GM21529 (cell line): ENCODE results near the gene ZNF644.
A peak's percentile ranks its signal among the peaks of the same experiment; 100 is the strongest.
"Not testable (repeated sequence)": the region's sequence is repeated elsewhere in the genome, so short reads cannot be mapped to it uniquely, and the experiment has no call there.

Experiments
- ATAC-seq: cut with Tn5 transposase; IDR thresholded peaks from one replicate; pipeline ENCODE4 v1.9.1; 2021; ENCODE audit not compliant: unreplicated experiment

ZNF644 gene

DNA sequence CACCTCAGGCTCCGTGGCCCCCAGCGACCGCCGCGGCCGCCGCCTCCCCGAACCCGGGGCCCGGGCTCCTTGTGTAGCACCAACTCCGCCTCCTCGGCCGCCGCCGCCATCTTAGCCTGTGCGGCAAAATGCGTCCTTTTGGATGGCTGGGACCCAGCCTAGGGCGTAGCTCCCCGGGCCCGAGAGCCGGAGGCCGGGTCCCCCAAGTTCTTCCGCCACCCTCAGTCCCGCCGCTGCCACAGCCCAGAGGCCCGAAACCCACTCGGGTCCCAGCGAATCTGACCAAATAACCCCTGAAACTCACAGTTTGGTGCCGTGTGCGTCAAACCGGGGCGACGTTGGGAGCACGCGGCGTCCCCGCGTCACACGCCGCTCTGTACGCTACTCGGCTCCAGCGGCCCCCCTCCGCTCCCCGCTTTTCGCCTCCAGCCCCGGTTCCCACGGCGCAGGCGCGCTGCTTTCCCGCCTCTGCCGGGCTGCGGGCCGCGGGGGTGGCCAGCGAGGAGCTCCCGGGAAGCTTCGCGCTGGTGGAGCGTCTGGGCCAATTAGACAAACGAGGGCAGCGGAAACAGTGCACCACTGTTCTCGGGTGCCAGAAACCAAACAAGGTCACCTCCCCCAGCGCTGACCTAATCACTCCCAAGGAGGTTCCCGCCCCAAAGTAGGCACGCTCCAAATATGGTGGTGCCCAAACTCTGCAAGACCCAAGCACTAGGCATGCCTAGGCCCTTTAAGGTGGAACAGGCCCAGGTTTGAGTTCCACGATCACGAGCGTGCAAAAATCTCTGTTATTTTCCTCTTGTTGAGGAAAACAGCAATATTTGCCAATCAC lies at the start of gene ZNF644:
TSS of gene ZNF644 (minus strand) at position 350 of the 832 bp plus-strand sequence. CDS start 39,682 bp downstream, outside the sequence.
- peak; percentile 80 for ATAC-seq

DNA sequence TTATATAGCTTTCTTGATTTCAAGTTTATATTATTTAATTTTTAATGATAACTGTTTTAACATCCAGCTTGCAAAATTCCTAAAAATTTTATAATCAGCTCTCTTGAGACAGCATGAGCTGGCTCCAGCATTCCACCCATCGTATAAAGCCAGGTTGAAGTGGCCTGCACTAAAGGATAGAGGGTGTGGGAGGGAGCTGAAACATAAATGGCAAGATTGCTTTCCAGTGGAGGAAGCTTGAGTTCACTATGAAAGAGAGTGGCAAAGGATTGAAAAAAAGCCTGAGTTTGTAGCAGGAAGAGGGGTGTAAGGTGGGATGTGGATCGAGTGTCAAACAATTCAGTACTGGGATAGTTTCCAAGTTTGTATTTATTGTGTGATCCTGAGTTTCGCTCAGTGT lies 48.5 kb upstream of the ZNF644 start:
- ATAC-seq, result no peak

DNA sequence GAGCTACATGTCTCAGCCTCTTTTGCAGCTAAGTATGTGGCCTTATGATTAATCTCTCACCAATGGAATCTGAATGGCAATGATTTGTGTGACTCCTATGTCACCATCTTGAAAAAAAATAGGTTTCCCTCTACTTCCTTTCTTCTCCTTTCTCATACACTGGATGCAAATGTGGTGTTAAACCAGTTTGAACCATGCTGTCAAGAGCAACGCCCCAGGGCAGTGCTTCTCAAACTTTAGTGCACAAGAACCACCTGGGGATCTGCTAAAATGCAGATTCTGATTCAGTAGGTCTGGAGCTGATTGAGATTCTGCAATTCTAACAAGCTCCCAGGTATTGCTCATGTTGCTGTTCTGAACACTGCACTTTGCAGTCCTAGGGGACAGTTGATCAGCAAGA lies 44.7 kb upstream of the ZNF644 start:
- no peak for ATAC-seq

DNA sequence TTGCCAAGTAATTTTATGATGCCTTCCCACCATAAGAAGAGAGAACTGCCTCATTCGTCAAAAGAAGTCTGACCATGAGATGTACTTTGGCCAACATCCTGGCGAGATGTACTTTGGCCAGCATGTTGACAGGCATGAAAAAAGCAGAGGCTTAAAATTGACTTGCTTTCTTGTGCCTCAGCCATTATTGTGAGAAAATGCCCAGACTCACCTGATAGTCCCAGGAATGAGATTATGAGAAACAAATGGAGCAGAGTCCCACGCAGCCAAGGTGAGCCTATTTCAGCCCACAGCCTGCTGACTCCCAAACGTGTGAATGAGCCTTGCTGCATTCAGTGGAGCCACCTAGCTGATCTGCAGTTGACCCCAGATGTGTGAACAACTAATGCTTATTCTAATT lies 43.5 kb upstream of the ZNF644 start:
- no peak for ATAC-seq

DNA sequence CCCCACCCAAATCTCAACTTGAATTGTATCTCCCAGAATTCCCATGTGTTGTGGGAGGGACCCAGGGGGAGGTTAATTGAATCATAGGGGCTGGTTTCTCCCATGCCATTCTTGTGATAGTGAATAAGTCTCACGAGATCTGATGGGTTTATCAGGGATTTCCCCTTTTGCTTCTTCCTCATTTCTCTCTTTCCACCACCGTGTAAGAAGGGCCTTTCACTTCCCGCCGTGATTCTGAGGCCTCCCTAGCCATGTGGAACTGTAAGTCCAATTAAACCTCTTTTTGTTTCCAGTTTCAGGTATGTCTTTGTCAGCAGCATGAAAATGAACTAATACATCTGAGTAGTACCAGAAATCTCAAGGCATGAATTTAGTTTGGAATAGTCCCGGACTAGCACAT lies 41.6 kb upstream of the ZNF644 start:
- ATAC-seq, result not testable (repeated sequence)

DNA sequence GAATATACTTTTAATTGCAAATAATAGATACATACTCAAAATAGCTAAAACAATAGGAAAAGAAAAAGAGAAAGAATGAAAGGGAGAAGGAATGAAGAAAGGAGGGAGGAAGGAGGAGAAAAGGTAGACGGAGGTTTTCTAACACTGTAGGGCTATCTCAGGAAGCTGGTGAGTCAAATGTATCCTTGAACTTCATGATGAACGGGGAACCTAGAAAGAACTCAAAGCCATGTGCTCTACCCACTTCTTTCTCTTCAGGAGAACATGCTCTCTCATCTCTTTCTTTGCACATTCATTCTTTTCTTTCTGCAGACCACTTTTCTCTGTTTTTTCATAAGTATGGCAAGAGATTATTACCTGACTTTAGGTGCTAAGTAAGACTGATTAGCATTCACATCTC lies 37.3 kb upstream of the ZNF644 start:
- ATAC-seq, result no peak

DNA sequence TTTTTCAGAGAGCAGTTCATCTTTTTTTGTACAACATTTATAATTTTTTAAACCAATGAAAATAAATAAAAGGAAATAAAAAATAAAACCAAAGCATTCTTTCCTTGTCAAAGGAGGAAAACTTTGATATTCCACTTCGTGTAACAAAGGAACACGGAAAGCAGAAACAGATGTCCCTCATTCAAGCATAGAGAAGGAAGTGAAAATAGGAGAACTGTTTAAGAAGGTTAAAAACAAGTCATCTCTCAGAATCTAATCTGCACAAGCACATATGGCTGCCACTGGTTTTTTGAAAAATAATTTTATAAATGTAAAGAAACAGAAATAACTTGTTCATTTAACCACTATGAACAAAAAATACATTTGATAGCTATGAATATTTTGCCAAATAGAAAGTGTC lies 35.9 kb upstream of the ZNF644 start:
- peak; percentile 62 for ATAC-seq

DNA sequence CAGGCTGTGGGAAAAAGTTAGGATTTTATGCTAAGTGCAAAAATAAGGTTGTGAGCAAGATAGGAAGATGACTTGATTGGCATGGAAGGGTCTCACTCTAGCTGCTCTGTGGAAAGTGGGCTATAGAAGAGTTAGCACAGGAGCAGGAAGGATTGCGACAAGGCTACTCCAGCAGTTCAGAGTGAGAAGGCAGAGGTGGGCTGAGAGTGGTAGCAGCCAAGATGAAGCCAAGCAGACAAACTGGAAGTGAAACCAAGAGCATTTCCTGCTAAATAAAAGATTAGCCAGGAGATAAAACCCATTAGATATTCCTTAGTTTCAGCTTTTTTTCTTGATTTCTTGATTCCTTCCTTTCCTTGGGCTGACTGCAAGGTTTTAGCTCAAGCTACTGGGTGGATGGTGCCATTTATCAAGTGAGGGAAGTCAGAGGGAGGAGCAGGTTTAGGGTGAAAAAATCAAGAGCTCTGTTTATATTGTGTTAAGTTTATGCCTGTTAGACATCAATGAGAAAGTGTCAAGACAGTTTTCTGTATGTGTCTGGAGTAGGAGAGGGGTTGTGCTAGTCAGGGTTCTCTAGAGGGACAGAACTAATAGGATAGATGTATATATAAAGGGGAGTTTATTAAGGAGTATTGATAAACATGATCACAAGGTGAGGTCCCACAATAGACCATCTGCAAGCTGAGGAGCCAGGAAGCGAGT lies 33.1 kb upstream of the ZNF644 start:
- peak; percentile 73 for ATAC-seq

DNA sequence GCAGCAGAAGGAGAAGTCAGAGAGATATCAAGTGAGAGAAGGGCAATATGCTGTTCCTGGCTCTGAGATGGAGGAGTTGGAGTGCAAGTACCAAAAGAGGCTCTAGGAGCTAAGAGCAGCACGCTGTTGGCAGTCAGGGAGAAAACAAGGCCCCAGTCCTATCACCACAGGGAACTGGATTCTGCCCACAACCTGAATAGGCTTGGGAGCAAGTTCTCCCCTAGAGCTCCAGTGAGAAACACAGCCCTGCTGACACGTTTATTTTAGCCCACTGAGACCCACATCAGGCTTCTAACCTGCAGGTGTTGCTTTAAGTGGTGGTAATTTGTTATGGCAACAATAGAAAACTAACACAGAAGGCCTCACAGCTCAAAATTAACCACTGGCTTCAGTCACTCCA lies 31.8 kb upstream of the ZNF644 start:
- no peak for ATAC-seq

DNA sequence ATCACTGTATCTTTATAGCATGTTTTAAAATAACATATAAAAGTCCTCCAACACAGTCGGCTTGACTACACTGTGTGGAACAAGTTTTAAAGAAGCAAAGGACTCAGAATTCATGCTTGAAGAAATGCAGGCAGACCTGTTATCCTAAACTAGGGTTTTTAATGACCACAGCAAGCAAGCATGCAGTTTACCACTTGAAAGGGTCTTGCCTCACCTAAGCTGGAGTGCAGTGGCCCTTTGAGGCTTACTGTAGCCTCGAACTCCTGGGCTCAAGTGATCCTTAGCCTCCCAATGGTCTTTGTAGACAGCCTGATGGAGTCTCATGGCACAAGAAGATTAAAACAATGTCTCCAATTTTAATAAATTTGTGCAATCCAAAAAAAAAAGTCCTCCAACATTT lies 27.7 kb upstream of the ZNF644 start:
- not testable (repeated sequence) for ATAC-seq

DNA sequence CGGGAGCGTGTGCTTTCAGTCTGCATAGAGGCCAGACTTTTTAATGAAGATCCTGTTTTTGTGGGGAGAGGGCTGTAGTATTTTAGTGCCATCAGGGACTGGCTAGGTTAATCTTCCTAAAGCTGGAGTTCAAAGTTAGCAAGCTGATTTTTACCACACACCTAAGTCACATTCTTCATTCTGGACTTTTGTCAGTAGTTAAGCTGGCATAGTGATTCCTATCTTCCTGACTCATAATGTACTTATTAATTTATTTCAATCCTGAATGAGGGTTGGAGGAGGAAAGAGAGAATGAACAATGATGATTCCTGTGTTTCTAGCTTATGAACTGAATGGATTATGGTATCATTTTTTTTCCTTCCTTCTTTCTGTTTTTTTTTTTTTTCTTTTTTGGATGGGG lies 24.9 kb upstream of the ZNF644 start:
- no peak for ATAC-seq

DNA sequence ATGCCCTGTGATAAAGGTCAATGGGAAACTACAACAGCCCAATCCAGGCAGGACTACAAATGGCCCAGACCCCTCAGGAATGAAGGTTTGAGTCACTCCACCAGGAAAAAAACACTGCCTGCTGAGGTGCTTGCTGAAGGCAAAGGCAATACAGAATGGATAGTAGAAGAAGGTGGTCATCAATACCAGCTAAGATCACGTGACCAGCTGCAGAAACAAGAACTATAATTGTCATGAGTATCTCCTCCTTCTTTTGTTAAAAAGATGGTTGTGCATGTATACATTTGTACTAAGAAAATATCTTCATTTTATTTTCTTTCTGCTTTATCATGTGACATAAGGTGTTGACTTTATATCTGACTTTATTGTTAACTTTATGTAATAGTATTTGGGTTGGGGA lies 23.4 kb upstream of the ZNF644 start:
- no peak for ATAC-seq

DNA sequence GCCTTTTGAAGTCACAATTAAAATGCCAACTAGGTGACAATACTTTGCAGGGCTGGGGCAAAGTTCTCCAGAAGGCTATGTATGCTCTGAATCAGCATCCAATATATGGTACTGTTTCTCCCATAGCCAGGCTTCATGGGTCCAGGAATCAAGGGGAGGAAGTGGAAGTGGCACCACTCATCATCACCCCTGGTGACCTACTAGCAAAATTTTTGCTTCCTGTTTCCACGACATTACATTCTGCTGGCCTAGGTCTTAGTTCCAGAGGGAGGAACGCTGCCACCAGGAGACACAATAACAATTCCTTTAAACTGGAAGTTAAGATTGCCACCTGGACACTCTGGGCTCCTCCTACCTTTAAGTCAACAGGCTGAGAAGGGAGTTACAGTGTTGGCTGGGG lies 22.9 kb upstream of the ZNF644 start:
- not testable (repeated sequence) for ATAC-seq

DNA sequence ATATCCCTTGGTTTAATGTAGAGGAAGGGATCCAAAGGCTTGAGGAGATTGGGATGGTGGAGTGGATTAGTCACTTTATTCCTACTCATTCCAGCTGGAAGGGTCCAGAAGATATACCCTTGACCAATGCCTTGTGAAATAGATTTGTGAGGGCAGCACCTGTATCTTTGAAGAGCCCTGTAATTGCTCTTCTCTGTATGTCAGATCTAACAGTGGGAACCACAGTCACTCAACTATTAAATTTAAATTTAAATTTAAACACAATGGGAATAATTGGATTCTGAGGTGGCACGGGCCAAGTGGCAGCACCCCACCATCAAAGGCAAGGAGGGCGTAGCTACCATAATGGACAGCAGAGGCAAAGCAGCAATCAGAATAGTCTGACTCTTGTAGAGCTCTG lies 20.5 kb upstream of the ZNF644 start:
- ATAC-seq, result not testable (repeated sequence)

DNA sequence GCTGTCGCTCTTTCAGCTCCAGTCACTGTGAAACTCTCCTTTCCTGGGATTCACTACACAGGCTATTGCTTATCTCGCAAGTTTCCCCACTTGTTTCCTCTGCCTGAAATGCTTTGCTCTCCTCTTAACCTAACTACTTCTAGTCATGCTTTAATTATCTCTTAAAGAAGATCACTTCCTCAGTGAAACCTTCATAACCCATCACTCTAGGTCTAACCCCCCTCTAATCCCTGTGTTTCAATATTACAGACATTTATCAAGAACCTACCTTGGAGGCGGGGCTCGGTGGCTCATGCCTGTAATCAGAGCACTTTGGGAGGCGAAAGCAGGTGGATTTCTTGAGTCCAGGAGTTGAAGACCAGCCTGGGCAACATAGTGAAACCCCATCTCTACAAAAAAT lies 16.7 kb upstream of the ZNF644 start:
- ATAC-seq, result no peak

DNA sequence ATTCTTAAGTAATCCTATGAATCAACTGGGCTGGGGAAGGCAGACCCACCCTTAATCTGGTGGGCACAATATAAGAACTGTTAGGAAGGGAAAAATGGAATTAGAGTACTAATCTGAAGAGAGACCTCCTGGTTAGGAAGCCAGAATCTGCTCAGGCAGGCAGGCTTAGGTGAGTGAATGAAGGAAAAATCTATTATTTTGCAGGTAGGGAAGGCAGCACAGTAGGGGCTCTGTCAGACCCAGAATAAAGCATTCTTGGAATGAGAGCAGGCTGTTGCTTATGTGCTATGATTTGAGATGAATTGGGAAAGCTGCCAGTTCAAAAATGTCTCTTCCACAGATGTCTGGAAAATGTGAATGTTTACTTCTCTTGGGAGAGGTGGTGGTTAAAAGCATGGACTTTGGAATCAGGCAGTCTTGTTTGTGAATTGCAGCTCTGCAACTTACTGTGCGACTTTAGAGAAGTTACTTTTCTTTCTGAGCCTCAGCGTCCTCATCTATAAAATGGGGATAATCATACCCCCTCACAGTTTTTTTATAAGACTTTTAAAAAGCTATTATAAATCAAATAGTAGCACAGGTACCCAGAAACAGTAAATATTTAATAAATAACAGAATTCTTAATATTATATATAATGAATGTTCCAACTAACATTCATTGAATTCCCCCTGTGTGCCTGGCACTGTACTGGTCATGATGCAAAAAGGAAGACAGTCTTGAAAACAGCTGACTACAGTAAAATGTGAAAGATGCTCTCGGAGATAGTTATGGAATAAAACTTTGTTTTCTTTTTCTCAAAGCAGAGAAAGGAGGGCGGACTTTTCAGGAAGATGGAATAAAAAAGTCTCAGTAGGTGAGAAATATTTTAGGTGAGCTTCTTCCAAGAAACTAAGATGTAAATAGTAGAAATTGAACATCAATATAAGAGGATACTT lies 15.3 kb upstream of the ZNF644 start:
- no peak for ATAC-seq

DNA sequence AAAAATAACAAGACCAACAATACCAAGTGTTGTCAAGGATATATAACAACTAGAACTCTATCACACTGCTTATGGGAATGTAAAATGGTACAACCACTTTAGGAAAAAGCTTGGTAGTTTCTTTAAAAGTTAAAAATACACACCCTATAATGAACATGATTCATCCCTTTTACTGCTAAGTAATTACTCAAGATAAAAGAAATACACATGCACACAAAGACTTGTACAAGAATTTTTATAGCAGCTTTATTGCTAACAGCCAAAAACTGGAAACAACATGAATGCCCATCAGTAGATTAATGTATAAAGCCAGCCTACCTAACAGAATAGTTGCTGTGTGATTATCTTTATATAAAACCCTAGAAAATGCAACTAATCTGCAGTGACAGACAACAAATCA lies 10.5 kb upstream of the ZNF644 start:
- ATAC-seq, result no peak

DNA sequence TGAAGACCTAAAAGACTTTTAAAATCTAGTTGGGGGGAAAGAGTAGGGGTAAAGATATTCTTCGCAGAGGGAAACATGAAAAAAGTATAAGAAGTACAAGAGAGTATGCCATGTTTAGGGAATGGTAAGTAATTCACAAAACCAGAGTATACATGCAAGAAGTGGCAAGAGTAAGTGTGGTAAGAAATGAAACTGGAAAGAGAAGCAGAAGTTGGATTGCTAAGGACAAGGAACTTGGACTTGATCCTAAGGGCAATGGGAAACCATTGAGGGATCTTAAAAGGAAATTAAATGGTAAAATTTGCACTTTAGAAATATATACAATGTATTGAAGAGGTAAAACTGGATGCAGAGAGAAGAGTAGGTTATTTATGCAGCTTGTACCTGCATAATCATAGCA lies 9.2 kb upstream of the ZNF644 start:
- ATAC-seq, result no peak

DNA sequence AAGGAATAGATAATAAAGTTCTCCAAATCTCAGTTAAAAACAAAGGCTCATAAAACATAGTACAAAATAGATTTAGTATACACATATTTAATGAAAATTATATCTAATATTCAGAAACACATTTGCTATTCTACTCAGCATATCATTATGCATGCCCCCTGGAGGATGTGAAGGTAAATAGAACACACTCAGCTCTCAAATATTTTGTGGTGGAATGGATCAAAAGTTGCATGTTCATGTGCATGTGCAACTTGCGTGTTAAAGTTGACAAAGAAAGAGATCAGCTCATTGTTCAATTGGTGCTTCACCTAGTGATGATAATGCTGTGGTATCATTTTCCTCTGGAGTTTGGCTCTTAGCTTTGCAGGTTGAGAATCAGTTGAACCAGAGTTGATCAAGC lies 4.9 kb upstream of the ZNF644 start:
- no peak for ATAC-seq

DNA sequence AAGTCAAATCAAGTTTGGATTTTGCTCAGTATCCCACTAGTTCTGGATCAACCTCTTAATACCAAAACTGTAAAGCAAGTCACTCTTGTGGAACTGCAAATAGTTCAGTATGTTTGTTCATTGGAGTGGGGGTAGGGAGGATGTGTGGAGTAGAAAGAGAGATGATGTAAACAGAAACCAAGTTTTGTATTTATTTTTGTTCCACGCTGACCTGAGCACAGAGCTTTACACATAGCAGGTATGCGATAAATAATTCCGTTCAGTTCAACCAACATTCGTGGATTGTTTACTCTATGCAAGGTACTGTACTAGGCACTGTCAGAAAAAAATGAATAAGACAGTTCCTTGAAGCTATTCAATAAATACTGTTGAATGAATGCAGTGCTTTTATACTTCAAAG lies 4.5 kb upstream of the ZNF644 start:
- no peak for ATAC-seq

DNA sequence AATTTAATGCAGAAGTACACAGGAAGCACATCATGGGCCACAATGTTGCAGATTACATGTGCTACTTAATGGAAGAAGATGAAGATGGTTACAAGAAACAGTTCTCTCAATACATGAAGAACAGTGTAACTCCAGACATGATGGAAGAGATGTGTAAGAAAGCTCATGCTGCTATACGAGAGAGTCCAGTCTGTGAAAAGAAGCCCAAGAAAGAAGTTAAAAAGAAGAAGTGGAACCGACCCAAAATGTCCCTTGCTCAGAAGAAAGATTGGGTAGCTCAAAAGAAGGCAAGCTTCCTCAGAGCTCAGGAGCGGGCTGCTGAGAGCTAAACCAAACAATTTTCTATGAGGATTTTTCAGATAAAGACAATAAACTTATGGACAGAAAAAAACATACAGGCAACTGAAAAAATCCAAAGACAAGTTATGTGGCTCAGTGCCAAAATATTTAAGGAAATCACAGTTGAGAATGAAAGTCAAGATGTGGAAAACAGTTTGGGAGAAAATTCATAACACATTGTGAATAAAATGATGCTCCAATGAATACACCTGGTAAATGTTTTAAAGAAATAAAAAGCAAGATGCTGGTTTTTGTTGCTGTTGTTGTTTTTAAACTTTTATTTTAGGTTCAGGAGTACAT lies 2.8 kb upstream of the ZNF644 start:
- ATAC-seq, result no peak
